DOHH2 (cell line): Measurements from ENCODE around the gene RTN3.

Source experiments
- H3F3A ChIP-seq: fragments of 200-600 bp; sonication (generic), shearing (Covaris generic); 2 replicates; pipeline ENCODE4 v1.6.0; 2016; ENCODE audit warnings: antibody characterized with exemption, mild to moderate bottlenecking; ENCODE audit not compliant: control insufficient read depth, insufficient read depth
- H3K27ac ChIP-seq: fragments of 200-600 bp; sonication (generic); 2 replicates; pipeline ENCODE4 v1.5.1; 2014; ENCODE audit warnings: low read depth, mild to moderate bottlenecking, low read length, moderate library complexity
- H3K27me3 ChIP-seq: fragments of 200-600 bp; sonication (generic); 2 replicates; pipeline ENCODE4 v1.6.1; 2014; ENCODE audit warnings: mild to moderate bottlenecking, low read length, mixed read lengths; ENCODE audit not compliant: control insufficient read depth
- H3K36me3 ChIP-seq: fragments of 200-600 bp; sonication (generic); 2 replicates; pipeline ENCODE4 v1.6.1; 2014; ENCODE audit warnings: mild to moderate bottlenecking, low read length, moderate library complexity, mixed read lengths; ENCODE audit not compliant: control insufficient read depth
- H3K4me1 ChIP-seq: fragments of 200-600 bp; sonication (generic); 2 replicates; pipeline ENCODE4 v1.6.1; 2014; ENCODE audit warnings: mild to moderate bottlenecking, low read length, mixed read lengths; ENCODE audit not compliant: control insufficient read depth
- H3K4me2 ChIP-seq: fragments of 200-600 bp; sonication (generic); 2 replicates; pipeline ENCODE4 v1.6.0; 2014; ENCODE audit warnings: mild to moderate bottlenecking, low read length, moderate library complexity
- H3K4me3 ChIP-seq: fragments of 200-600 bp; sonication (generic); 2 replicates; pipeline ENCODE4 v1.5.1; 2014; ENCODE audit warnings: mild to moderate bottlenecking, low read length, mixed read lengths
- H3K79me2 ChIP-seq: fragments of 200-600 bp; sonication (generic); 2 replicates; pipeline ENCODE4 v1.6.1; 2014; ENCODE audit warnings: mild to moderate bottlenecking, low read length, mixed read lengths; ENCODE audit not compliant: control insufficient read depth
- H3K9me2 ChIP-seq: fragments of 200-600 bp; sonication (generic); replicated peaks from 2 replicates; pipeline ENCODE4 v1.6.1; 2014; ENCODE audit warnings: mild to moderate bottlenecking, low read length, mixed read lengths; ENCODE audit not compliant: control insufficient read depth
- H3K9me3 ChIP-seq: fragments of 200-600 bp; sonication (generic); 2 replicates; pipeline ENCODE4 v1.6.1; 2014; ENCODE audit warnings: antibody characterized with exemption, low read length, mixed read lengths; ENCODE audit not compliant: control insufficient read depth, insufficient read depth
- H4K20me1 ChIP-seq: fragments of 200-600 bp; sonication (generic); 2 replicates; pipeline ENCODE4 v1.6.0; 2014; ENCODE audit warnings: low read depth, mild to moderate bottlenecking, antibody characterized with exemption, low read length, moderate library complexity; ENCODE audit not compliant: control insufficient read depth, insufficient read depth
- EZH2phosphoT487 ChIP-seq: fragments of 200-600 bp; sonication (generic); IDR thresholded peaks from 2 replicates; pipeline ENCODE4 v1.6.1; 2017; ENCODE audit warnings: borderline replicate concordance, mild to moderate bottlenecking, antibody characterized with exemption, low read length, moderate library complexity, mixed read lengths
- TF ChIP-seq, protein P1 (sequence below): fragments of 200-600 bp; sonication (generic); IDR thresholded peaks from one replicate; pipeline ENCODE4 v1.5.1; 2014; ENCODE audit warnings: antibody characterized with exemption, mild to moderate bottlenecking, low read depth, low read length; ENCODE audit not compliant: poor library complexity, severe bottlenecking

The RTN3 gene

DNA sequence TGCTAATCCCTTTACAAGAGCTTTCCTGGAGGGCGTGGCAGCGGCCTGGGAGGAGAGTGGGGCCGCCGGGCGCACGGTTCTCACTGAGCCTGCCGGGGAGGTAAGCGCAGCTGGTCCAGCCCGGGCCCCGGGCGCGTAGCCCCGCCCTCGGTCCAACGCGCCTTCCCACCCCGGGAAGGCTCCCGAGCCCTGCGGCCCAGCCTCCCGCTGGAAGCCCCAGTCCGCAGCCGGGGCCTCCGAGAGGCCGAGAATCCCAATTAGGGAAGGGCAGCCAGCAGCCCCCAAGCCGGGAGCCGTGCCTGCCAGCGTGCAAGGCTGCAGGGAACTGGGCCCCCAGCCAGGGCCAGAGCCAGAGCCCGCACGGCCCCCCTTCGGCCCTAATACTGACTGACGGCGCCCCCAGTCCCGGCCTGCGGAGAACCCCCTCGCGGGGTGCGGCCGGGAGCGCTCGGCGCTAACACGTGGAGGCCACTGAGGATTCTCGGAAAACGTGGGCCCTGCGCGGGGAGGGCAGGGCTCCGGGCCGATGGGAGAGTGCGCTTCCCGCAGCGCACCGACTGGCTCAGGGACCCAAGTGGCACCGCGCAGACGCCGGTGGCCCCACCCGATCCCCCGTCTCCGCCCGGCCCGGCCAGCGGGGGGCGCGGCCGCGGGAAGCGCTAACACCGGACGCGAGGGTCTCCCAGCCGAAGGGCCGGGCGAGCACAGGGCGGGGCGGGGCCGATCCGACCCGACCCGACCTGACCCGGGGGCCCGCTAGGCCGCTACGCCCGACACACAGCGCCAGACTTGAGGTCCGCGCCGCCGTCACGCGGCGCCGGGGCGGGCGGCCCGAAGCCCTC, 81.6 kb downstream of the RTN3 start:
- H3K79me2 ChIP-seq, result peaks cover 16% of the 10 kb centered on the region
- H3K4me3 ChIP-seq, result no peak overlapping the region
- no peaks in the 10 kb centered on the region for H3K27me3 ChIP-seq
- 0 out of 2 replicates have a peak, but pooled peaks cover 3% of the 10 kb centered on the region for H3F3A ChIP-seq
- H3K9me3 ChIP-seq, result no peaks in the 10 kb centered on the region
- no peak for TF ChIP-seq EZH2phosphoT487
- TF ChIP-seq, protein P1, sequence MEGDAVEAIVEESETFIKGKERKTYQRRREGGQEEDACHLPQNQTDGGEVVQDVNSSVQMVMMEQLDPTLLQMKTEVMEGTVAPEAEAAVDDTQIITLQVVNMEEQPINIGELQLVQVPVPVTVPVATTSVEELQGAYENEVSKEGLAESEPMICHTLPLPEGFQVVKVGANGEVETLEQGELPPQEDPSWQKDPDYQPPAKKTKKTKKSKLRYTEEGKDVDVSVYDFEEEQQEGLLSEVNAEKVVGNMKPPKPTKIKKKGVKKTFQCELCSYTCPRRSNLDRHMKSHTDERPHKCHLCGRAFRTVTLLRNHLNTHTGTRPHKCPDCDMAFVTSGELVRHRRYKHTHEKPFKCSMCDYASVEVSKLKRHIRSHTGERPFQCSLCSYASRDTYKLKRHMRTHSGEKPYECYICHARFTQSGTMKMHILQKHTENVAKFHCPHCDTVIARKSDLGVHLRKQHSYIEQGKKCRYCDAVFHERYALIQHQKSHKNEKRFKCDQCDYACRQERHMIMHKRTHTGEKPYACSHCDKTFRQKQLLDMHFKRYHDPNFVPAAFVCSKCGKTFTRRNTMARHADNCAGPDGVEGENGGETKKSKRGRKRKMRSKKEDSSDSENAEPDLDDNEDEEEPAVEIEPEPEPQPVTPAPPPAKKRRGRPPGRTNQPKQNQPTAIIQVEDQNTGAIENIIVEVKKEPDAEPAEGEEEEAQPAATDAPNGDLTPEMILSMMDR, result no peak
- no peaks in the 10 kb centered on the region for H3K9me2 ChIP-seq
- H3K4me2 ChIP-seq, result no peak overlapping the region
- H3K4me1 ChIP-seq, result peaks cover 11% of the 10 kb centered on the region
- peaks cover 16% of the 10 kb centered on the region for H3K36me3 ChIP-seq
- H4K20me1 ChIP-seq, result peaks cover 12% of the 10 kb centered on the region; the same call in 1 of the 2 replicates
- no peak overlapping the region for H3K27ac ChIP-seq

DNA sequence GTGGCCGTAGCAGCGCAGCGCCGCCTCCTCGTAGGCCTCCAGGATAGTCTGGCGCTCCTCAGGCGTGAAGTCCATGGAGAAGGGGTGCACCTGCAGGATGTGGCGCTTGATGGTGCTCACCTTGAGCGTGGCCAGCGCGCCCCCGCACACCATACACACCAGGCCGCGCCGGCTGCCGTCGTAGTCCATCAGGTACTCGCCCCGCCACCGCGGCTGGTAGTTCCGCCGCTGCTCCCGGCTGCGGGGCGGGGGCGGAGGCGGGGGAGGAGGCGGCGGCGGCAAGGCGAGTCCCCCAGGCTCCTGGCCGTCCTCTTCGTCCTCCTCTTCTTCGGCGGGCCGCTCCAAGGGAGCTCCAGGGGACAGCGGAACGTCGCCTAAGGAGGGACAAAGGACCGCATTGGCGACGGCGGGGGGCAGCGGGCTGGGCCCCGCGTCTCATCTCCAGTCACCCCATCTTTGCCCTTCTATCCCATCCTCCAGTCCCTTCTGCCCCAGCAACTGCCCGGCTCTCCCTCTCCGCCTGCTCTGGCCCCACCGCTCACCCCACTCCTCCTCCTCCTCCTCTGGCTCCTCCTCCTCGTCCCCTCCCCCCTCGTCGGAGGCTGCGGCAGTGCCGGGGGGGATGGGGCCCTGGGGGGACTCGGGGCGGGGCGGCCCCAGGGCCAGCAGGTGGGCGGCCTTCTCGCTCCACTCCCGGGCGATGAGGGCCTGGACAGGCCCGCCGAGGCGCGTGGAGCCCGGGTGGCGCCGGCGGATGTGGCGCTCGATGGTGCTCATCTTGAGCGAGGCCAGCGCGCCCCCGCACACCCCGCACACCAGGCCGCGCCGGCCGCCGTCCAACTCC, 82.4 kb downstream of the RTN3 start:
- H4K20me1 ChIP-seq, result peaks cover 13% of the 10 kb centered on the region; the same call in 1 of the 2 replicates
- H3K27me3 ChIP-seq, result no peaks in the 10 kb centered on the region
- peaks cover 11% of the 10 kb centered on the region for H3K4me1 ChIP-seq
- no peak overlapping the region for H3K27ac ChIP-seq
- peaks cover 18% of the 10 kb centered on the region for H3K79me2 ChIP-seq
- H3K9me3 ChIP-seq, result no peaks in the 10 kb centered on the region
- no peak overlapping the region for H3K4me3 ChIP-seq
- H3K9me2 ChIP-seq, result no peaks in the 10 kb centered on the region
- H3F3A ChIP-seq, result 0 out of 2 replicates have a peak, but pooled peaks cover 3% of the 10 kb centered on the region
- no peak overlapping the region for H3K4me2 ChIP-seq
- TF ChIP-seq, protein P1, result no peak
- TF ChIP-seq EZH2phosphoT487, result no peak
- peaks cover 16% of the 10 kb centered on the region for H3K36me3 ChIP-seq

DNA sequence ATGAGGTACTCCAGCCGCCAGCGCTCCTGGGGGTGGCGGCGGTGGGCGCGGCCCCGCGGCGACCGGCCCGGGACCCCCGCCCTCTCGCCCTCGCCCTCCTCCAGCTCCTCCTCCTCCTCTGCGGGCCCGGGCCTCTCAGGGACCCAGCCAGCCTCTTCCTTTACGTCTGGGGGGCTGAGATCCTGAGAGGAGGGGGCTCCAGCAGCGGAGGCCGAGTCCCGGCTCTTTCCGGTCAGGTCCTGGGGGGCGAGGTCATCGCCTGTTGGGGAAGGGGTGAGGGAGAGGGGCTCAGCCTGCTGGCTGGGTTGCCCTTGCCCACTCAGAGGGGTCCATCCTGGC, 83.0 kb downstream of the RTN3 start:
- Histone ChIP-seq H3K9me3 (no peaks in the 10 kb centered on the region), H3F3A (0 out of 2 replicates have a peak, but pooled peaks cover 3% of the 10 kb centered on the region), H3K4me2 (no peak overlapping the region), H3K36me3 (peaks cover 16% of the 10 kb centered on the region), H3K9me2 (no peaks in the 10 kb centered on the region), H3K4me3 (no peak overlapping the region), H3K27me3 (peaks cover 3% of the 10 kb centered on the region), H3K4me1 (peaks cover 12% of the 10 kb centered on the region), H4K20me1 (peaks cover 13% of the 10 kb centered on the region; the same call in 1 of the 2 replicates), H3K79me2 (peaks cover 18% of the 10 kb centered on the region), H3K27ac (no peak overlapping the region)
- TF ChIP-seq EZH2phosphoT487, result no peak
- TF ChIP-seq, protein P1, result no peak
